COR-L47 (cell line): Measurements from ENCODE around the gene TMEM273.

Experiments used
- DNase-seq: peaks from one replicate; lab custom pipeline; 2025; lab: John Stamatoyannopoulos, UW

Gene TMEM273

DNA sequence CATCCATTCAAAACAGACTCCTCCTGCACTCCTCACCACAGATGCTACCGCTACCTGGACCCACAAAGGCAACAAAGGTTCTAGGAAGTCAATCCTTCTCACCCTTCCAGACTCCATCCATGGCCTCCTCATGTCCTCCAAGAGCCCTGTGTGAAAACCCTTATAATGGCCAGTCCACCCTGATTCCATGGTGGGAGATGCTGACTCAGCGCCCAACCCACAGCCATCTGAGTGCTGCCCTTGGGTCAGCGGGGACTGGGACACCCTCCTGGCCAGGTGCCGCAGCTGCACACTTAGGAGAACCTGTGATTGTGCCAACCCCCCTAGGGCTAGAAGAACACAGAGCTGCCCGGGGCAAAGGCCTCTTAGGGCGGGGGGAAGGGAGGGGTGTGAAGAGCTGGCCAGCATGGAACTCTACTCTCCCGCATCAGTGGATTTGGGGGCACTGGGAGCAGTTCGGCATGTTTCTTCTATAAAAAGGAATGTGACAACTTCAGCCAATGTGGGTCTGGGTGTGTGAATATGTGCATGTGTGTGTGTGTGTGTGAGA lies 25.4 kb downstream of the TMEM273 start:
- DNase-seq: no peak

DNA sequence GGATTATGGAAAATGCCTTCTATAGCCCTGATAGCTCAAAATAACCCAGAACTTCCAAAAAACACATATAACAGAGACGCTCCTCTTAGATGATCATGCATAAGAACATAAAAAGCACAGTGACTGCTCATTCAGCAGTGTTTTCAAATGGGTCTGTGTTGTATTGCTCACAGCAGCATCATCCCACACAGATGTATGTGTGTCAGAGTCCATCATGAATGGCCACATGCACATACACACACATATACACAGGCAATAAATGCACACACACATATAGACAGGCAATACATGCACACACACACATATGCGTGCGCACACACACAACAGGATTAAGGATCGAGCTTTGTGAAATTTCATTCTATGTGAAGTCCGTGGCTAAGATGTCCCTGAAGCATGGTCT lies 26.1 kb downstream of the TMEM273 start:
- DNase-seq: no peak

DNA sequence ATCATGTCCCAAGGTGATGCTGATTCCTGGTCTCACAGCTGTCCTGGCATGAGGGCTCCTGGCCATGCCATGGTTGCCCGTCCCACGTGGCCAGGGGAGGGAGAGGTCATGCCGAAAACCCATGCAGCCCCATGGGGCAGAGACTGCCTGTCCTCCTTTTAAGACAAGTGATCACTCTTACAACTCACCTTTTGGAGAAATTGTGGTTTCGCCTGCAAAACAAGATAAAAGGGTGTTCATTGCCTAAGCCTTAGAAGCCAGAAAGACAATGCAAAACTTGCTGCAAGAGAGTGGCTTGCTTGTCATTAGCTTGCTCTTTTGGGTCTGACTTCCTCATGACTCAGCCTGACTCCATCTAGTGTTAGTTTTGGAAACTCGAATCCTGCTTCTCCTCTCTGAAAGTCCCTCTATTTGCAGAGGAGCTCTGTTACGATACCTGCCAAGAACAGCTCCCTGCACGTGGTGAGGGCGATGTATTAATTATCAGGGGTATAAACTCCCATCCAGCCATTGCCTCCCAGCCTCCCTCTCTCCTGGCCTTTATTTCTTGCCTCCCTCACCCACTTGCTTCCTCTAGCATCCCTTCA lies 26.7 kb downstream of the TMEM273 start:
- no peak for DNase-seq

DNA sequence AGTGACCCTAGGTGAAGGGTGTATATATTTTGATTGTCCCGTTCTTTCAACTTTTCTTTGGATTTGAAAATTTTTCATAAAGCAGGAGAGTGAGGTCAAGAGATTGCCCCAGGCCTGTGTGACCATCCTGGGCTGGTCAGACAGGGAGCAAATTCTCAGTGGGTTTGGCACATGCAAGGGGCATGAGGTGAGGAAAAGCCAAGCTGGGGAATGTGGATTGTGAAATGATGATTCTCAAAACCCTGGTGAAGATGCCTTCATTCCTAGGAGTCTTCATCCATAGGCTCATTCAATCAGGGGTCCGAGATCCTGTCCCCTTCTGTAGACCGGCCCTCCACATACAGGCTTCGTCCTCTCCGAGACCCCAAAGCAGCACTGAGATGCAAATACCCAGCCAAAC lies 27.4 kb downstream of the TMEM273 start:
- DNase-seq: no peak

DNA sequence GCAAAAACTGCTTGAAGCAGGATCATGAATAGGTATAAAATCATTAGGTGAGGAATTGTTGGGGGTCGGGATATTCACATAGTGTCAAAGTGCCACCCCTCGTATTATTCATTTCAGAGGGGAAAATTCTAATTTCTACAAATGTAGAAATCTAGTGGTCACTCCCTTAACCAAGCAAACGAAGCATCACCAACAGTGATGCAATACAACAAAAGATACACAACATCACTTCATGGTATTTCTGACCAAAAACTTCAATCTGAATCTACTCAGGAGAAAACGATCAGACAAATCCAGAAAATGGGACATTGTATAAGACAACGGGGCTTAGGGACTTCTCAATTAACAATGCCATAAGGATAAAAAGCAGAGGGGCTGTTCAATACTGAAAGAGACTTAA lies 28.1 kb downstream of the TMEM273 start:
- DNase-seq: no peak

DNA sequence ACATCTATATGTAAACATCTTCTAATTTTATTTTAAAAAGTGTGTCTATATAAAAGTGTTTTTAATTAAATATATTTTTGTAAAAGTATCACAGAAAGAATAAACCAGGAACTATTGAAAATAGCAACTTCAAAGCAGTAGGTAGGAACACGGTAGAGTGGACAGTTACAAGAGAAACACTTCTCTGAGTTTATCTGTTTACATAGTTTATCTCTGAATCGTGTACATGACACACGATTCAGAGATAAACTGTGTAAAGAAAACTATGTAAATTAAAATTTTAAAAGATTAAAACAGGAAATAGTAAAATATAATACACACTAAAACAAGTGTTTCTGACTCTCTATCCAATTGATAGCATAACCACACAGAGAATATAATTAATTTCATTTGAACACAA lies 29.3 kb downstream of the TMEM273 start:
- DNase-seq: no peak

DNA sequence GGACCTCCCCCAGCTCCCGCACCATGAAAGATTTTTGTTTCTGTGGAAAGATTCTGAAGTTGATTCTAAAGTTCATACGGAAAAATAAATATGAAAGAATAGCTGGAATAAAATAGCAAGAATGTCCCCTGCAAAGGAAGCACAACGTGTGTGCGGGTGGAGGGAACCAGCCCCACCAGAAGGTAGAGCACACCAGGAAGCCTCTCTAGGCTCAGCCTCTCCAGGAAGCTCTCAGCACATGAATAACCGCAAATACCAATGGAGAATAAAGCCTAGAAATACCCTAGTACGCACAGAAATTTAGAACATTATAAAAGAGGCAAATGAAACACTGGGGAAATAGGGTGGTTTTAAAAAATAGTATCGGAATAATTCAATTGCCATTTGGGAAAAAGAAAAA lies 29.8 kb downstream of the TMEM273 start:
- DNase-seq: no peak

DNA sequence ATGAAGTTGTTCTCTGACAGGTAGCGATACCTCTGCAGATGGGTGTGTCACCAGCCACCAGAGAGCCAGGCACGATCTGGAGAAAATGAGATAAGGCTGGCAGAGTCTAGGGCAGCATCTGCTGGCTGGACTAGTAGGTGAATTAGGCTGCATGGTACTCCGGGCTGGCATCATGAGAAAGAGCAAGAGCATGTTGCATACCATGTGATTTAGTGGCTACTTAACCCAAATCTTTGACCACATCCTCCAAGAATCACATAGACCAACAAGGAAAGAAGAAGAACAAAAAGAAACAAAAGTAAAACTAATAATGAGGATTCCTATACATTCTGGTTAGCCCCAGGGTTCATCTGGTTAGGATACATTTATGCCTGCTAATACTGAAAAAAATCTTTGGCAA lies 31.0 kb downstream of the TMEM273 start:
- no peak for DNase-seq

DNA sequence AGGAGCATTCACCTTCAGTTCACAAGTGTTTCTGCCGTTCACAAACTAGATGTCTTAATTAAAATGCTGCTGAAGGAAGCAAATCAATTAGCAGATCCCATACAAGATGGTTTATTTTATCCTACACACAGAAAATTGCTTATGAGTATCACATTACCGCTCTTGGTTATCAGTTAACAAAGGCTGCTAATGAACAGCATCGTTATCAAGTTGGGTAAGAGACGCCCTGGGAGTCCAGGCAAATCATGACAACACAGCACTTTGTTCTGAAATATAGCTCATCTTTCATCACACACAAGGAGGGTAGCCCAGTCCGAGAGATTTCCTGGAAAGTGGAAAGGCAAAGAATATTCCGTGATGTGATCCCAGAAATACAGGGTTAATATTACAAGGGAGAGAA lies 33.5 kb downstream of the TMEM273 start:
- DNase-seq: no peak

DNA sequence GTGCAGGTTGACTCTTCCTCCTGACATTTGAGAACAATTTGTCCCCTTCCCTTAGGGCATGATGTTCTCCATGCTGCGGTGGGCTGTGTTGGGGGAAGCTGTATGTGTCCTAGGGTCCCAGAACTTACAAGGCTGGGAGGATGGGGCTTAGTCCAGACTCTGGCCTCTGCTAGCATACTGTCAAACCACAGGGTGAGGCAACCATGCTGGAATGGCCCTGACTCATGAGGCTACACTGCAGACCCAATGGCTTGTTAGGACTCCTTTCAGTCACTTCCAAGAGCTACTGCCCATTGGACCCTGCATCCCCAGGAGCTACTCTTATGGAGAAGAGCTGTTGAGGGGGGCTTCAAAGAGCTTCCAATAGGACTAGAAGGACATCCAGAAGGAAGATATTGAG lies 34.2 kb downstream of the TMEM273 start:
- no peak for DNase-seq

DNA sequence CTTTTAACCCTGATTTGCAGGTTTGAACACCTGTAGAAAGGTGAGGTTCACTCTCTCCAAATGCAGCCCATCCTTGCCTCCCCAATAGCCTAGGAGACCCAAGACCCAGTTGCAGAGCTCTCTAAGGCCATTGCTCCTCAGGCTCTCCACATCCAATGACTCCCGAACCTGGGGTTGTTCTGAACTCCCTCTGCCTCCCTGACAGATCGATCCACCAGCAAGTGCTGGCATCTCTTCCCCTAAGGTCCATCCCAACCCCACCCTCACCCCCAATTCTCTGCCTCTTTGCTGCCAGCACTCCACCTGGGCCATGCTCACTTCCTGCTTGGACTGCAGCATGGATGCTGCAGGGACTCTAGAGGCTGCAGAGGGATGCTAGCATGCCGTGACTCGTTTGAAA lies 35.1 kb downstream of the TMEM273 start:
- DNase-seq: no peak

DNA sequence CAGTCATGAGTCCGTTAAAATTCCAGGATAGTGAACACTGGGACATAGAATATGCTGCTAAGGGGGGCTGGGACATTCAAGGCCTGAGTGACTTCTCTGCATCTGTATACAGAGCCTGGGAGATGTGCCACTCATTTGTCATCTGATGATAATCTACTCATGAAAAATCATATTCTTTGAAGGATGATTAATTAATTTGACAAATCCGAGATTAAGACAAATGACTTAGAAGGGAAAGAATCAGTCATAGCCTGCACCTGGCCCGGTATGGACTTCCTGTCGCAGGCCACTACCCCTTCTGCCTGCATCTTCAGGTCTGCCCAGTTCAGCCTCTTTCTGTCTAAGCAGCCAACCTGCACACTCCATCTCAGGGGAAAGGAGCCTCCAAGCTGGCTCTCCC lies 35.5 kb downstream of the TMEM273 start:
- no peak for DNase-seq

DNA sequence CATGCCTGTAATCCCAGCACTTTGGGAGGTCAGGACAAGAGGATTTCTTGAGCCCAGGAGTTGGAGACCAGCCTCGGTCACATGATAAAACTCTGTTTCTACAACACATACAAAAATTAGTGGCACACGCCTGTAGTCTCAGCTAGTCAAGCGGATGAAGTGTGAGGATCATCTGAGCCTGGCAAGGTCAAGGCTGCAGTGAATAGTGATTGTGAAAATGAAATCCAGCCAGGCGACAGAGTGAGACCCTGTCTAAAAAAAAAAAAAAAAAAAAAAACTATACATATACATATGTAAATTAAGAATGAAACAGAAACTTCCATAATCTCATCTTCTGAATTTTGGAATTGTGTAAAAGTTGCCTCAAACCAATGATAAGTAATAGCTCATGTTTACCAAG lies 36.2 kb downstream of the TMEM273 start:
- no peak for DNase-seq

DNA sequence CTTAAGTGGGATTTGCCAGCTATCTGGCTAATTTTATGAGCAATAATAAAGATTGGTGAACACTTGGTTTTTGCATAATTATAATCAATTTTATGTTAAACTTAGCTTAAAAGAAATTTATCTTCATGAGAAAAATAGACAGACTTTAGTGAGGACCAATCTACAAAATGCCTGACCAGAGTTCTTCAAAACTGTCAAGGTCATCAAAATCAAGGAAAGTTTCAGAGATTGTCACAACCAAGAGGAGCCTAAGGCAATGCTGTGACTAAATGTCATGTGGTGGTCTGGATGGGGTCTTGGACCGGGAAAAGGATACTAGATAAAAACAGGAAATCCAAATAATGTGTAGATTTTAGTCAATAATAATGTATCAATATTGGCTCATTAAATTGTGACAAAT lies 36.7 kb downstream of the TMEM273 start:
- DNase-seq: no peak

DNA sequence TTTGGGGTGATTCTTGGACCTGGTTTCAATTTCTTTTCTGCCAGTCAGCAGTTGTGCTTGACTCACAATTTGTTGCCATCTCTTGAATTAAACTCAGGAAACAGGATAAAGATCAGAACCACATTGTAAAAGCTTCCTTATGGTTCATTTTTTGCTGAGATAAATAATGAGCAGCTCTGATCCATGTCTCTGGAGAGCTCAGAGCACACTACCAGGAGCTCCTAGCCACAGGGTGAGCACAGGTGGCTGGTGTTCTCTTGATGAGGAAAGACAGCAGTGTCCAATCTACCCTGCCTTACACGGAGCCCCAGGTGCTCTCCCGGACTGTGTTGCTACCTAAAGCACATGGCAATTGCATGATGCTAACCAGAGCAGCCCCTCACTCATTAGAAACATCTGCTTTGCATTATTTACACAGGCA lies 37.2 kb downstream of the TMEM273 start:
- no peak for DNase-seq

DNA sequence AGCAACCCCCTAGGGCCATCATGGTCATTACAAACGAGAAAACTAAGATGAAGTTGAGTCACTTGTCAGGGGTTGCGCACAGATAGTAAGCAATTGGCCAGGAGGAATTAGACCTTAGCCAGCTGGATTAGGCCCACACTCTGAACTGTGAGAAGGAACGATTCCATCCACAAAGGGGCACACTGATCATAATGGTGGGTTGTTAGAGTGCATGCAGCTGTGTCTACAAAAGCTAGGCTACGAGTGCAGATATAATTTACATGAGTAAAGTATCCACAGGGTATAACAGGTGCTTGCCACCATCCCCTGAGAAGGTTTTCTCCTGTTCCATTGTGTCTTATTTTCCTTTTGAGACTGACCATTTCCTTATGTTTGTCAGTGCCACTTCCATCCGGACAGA lies 37.8 kb downstream of the TMEM273 start:
- no peak for DNase-seq

DNA sequence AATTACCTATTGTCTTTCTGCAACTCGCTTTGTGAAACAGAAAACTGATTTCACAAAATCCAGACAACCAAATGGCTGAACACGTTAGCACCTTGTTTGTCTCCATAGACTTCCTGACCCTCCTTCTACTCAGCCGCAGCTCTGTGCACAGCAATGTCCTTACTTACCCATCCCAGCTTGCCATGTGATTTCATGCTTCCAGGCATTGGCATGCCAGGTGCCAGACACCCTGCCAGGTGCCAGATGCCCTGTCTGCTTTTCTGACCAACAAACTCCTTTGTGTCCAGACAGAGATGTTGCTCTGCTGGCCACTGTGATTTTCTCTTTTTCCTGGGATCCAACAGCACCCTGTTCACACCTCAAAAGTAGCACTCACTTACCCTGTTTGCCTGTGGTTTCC lies 38.3 kb downstream of the TMEM273 start:
- DNase-seq: no peak

DNA sequence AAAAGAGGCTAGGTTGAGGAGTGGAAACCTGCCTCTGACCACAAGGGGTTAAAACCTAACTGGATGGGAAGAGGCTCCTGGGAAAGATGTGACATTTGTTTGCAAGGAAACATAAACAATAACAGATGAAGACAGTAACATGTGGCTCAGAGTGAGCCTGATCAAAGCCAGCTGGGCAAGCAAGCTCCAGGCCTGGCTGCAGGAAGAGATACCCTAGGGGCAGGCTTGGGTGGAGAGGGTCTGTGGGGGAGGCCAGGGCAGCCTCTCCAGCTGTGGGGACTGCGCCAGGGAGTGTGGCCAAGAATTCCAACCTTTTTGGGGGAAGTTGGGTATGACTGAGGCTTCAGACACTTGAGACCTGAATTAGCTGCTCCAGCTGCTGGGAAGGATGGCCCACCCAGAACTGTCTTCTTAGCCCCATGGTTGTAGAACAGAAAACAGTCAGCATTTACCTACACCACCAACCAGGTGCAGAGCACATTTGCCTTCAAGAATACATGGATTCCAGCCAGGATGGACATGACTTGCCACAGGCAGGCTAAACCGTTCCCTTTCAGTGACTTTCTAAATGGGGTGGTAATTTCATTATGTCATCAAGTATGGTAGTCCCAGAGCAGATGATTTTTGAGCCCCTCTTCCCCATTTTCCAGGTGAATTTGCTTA lies 44.0 kb downstream of the TMEM273 start:
- DNase-seq: no peak

DNA sequence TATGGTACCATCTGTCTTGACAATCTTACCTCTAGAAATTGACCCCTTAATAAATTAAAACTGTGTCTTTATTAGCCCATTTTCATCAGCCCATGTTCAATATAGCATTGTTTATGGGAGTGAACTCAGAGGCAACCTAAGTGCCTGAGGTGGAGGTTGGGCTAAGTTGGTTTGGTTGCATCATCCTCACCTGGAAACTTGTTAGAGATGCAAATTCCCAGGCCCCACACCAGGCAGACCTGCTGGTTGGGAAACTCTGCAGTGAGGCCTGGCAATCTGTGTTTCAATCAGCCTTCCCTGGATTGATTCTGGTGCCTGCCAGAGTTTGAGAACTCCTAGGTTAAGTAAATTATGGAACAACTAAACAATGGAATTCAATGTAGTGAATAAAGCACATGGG lies 44.9 kb downstream of the TMEM273 start:
- no peak for DNase-seq

DNA sequence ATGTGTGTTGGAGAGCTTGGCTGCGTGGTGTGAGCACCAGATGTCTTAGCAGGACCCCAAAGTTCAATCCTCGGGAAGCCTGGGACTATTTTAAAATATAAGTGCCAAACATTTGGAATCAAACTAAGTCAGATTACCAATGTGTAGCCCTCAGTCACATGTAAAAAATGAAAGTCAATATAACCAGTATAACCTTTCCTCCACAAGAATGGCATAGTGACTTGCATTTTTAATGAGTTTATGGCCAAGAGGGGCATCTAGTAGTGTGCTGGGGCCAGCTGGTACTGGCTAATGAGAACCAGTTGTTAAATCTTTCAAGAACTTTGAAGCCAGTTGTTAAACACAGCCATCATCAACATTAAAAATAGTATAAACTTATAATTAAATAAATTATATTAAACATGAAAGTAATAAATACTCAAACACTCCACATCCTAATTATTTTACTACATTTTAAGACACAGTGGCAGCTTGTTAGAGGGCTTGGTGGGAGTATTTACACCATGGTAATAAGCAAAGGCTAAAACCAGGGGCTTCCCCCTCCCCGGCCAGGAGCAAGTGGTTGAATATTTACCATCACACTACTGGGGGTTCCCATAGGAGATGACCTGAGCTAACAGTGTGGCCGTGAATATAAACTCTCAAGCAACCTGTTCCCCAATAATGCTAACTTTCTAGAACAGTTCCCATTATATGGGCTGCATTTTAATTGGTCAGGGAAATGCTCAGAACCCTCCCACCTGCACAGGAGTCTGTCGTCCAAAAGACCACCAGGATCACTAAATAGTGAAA lies 46.5 kb downstream of the TMEM273 start:
- no peak for DNase-seq

DNA sequence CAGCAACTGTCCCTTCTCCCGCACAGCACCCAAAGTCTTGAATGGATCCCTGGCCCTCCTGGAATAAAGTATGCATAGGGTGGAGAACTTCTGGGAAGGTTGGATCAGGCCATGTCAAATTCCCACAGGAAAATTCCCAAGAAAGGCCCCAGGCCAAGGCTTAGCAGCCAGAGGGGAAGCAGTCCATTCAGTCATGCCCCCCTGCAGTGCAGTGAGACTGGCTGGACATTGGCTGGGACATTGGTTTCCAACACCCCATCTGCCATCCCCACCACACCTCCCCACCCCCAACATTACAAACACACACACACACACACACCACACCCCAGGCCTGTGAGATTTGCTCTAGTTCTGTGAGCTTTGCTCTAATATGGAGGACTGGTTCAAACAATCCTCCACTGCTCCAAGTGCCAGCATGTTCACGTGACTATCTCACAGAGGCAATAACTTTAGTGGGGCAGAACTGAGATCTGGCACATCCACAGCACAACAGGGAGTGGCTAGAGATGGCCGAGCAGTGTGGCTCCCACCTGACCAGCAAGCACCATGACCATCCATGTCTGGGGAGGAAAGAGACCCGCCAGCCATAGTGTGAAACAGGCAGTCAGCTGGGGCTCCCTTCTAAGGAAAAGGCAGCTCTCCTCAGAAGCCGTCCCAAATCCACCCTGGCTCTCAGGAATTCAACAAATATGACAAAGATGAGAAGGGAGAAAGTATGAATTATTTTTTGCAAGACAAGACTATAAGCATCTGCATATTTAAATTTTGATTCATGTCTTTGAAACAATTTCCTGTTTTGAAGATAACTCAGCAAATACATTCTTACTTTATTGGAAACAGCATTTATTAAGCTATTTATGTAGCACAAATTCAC lies 47.6 kb downstream of the TMEM273 start:
- no peak for DNase-seq

DNA sequence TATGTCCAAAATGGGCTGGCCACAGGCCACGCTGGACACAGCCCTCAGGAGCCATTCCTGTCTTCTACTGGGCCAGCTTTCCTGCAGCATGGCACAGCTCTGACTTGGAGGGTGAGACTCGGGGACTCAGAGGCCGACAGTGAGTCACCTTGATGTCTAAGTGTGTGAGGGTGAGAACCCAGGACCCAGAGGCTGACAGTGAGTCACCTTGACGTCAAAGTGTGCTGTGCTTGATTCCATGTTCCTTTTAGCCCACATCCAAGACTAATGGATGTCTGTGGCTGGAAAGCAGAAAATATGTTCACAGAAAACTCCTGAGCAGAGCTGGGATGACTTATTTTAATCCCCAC lies 48.4 kb downstream of the TMEM273 start:
- no peak for DNase-seq
